ENCODE data around the gene MAP4K2. TPM values are rescaled to one million over a fixed set of nuclear protein-coding genes. Genes with fewer than 3 reads are reported as not detected.
A peak's percentile ranks its signal among the peaks of the same experiment; 100 is the strongest.

Gene MAP4K2
- total and polyA plus RNA-seq, 8 donors, result 2.3 to 66.9 (median 13.4) TPM

GRCh38 chr11:64743591-64744543 is 59.1 kb downstream of the MAP4K2 start, which contains the start of gene RASGRP2:
Gene RASGRP2, minus strand, starts transcription at chr11:64744142. Its CDS starts 1,276 bp downstream, at chr11:64742866.
- peak within 1 kb of the TSS; percentile 81 to 93 (median 91) for H3K27ac ChIP-seq
- 1 to 4% (median 2%) methylated on average over 42 to 57 of the region's 57 CpGs for WGBS, 5 donors
- H3K36me3 ChIP-seq, result peaks cover 0 to 14% (median 6%) of the 10 kb centered on the region in 4 donors
- H3K4me1 ChIP-seq, result peaks cover 43 to 57% (median 51%) of the 10 kb centered on the region in 4 donors
- no peaks in the 10 kb centered on the region for H3K9me3 ChIP-seq
- TF ChIP-seq EP300 (IDR thresholded peaks at IDR 0.05), result no peak
- peak in 1 of 3 donors; percentile 61 for TF ChIP-seq POLR2AphosphoS5 (IDR thresholded peaks at IDR 0.05)
- TF ChIP-seq CTCF (IDR thresholded peaks at IDR 0.05), result peak in 5 of 7 experiments; percentile 17 to 56 (median 46)
- peak within 1 kb of the TSS; percentile 56 to 66 (median 59) for H3K4me3 ChIP-seq
- DNase-seq, result peak; percentile 74 to 81
- intact Hi-C loops (cut with DNase I; ENCODE audit: low total_unique reads), result no loop called here
- H3K27me3 ChIP-seq, result peaks cover 0 to 58% (median 50%) of the 10 kb centered on the region in 3 donors

GRCh38 chr11:64742889-64743590 is 60.0 kb downstream of the MAP4K2 start:
- Histone ChIP-seq H3K4me1 (peaks cover 43 to 57% (median 51%) of the 10 kb centered on the region in 4 donors), H3K27me3 (peaks cover 0 to 58% (median 50%) of the 10 kb centered on the region in 3 donors), H3K27ac (peak overlapping the region; percentile 32 to 93 (median 91)), H3K36me3 (peaks cover 0 to 17% (median 9%) of the 10 kb centered on the region in 4 donors), H3K9me3 (no peaks in the 10 kb centered on the region), H3K4me3 (peak overlapping the region; percentile 56 to 66 (median 59))
- TF ChIP-seq POLR2A (IDR thresholded peaks at IDR 0.05) (no peak), EP300 (IDR thresholded peaks at IDR 0.05) (no peak), POLR2AphosphoS5 (IDR thresholded peaks at IDR 0.05) (no peak), CTCF (IDR thresholded peaks at IDR 0.05) (peak in 5 of 7 experiments; percentile 54 to 92 (median 82))
- intact Hi-C loops (cut with DNase I; ENCODE audit: low total_unique reads), result no loop called here
- WGBS, 5 donors, result 0 to 1% (median 1%) methylated on average over 7 to 58 of the region's 58 CpGs
- peak; percentile 79 to 81 for DNase-seq

GRCh38 chr11:64742087-64742888 is 60.7 kb downstream of the MAP4K2 start:
- Histone ChIP-seq H3K9me3 (no peaks in the 10 kb centered on the region), H3K27ac (peak overlapping the region in 4 of 5 donors; percentile 84 to 93 (median 92)), H3K36me3 (peaks cover 0 to 24% (median 12%) of the 10 kb centered on the region in 4 donors), H3K27me3 (peaks cover 0 to 58% (median 50%) of the 10 kb centered on the region in 3 donors), H3K4me1 (peaks cover 43 to 57% (median 51%) of the 10 kb centered on the region in 4 donors), H3K4me3 (peak overlapping the region; percentile 56 to 66 (median 59))
- WGBS, 5 donors, result 4 to 14% (median 6%) methylated on average over 30 to 54 of the region's 54 CpGs
- TF ChIP-seq CTCF (IDR thresholded peaks at IDR 0.05), result no peak
- TF ChIP-seq POLR2AphosphoS5 (IDR thresholded peaks at IDR 0.05), result no peak
- no peak for TF ChIP-seq EP300 (IDR thresholded peaks at IDR 0.05)
- TF ChIP-seq POLR2A (IDR thresholded peaks at IDR 0.05), result no peak
- peak in 1 of 2 donors; percentile 49 for DNase-seq
- intact Hi-C loops (cut with DNase I; ENCODE audit: low total_unique reads), result no loop called here

Measured in stomach (tissue), 9 donors.